ENCODE results near the gene OSBPL1A. TPM values are rescaled to one million over a fixed set of nuclear protein-coding genes. Genes with fewer than 3 reads are reported as not detected.

The OSBPL1A gene
- polyA plus RNA-seq, 2 of the 4 experiments (the other 2 are of a cell fraction), result 10.5 to 22.1 TPM

DNA sequence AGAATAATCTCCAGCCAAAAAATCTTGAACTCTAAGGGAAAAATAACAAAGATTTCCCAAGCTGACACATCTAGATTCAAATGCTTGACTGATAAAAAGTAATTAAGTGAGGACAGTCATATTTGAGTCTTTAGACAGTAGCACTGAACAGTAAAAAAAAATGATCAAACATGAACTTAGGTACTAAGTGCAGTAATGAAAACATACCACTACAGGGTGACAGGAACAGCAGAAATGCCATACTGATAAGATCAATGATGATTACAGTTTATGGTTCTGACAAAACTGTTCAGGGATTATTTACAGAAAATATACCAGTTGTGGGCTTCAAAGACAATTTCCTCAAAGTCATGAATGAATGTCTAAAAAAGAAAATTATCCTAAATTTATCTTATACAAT, 80.3 kb downstream of the OSBPL1A start:
- FAIRE-seq (no peak), ATAC-seq (no peak), DNase-seq (ENCODE audit: low read depth in 1 of 2, low spot score in 1 of 2) (no peak)
- Histone ChIP-seq H3K4me3 (no peak overlapping the region), H3K4me1 (no peaks in the 10 kb centered on the region), H3K4me2 (no peak overlapping the region), H3K27ac (no peak overlapping the region), H3K9me3 (no peaks in the 10 kb centered on the region)
- CTCF ChIA-PET, result no interaction called here
- TF ChIP-seq, protein P1, sequence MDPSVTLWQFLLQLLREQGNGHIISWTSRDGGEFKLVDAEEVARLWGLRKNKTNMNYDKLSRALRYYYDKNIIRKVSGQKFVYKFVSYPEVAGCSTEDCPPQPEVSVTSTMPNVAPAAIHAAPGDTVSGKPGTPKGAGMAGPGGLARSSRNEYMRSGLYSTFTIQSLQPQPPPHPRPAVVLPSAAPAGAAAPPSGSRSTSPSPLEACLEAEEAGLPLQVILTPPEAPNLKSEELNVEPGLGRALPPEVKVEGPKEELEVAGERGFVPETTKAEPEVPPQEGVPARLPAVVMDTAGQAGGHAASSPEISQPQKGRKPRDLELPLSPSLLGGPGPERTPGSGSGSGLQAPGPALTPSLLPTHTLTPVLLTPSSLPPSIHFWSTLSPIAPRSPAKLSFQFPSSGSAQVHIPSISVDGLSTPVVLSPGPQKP (IDR thresholded peaks at IDR 0.05; ENCODE audit: low read depth, low read length), result no peak
- TF ChIP-seq RAD21 (conservative IDR thresholded peaks at IDR 0.05 in 1 of 2, IDR thresholded peaks at IDR 0.05 in 1 of 2), result no peak
- POLR2A ChIA-PET, result no interaction called here

DNA sequence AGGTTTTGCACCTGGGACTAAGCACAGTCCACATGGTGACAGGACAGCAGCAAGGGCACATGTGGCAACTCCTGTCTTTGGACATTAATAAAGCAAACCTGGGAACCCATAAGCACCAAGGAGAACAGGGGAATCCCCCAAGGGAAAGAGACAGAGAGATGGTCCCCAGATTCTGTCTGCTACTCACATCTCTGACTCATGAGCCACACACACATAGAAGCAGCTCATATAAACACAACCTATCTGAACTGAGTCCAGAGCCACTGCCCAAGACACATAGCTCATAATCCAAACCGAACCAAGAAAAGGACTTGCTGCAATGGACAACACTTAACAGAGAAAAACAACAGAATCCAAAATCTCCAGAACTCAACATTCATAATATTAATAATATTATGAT, 82.5 kb downstream of the OSBPL1A start:
- H3K4me1 ChIP-seq, result no peaks in the 10 kb centered on the region
- DNase-seq (ENCODE audit: low read depth in 1 of 2, low spot score in 1 of 2), result no peak
- no peaks in the 10 kb centered on the region for H3K9me3 ChIP-seq
- WGBS (ENCODE audit: missing lambda C conversion rate), result 79% methylated on average over 1 of the region's 1 CpG
- H3K4me3 ChIP-seq, result no peak overlapping the region
- no peak overlapping the region for H3K4me2 ChIP-seq
- FAIRE-seq, result no peak
- TF ChIP-seq, protein P2, sequence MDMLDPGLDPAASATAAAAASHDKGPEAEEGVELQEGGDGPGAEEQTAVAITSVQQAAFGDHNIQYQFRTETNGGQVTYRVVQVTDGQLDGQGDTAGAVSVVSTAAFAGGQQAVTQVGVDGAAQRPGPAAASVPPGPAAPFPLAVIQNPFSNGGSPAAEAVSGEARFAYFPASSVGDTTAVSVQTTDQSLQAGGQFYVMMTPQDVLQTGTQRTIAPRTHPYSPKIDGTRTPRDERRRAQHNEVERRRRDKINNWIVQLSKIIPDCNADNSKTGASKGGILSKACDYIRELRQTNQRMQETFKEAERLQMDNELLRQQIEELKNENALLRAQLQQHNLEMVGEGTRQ (IDR thresholded peaks at IDR 0.05), result no peak
- TF ChIP-seq CTCF (IDR thresholded peaks at IDR 0.05) (no peak), HEYL (CRISPR knock-in tag; IDR thresholded peaks at IDR 0.05) (no peak), HOXB13 (CRISPR knock-in tag; IDR thresholded peaks at IDR 0.05; ENCODE audit: low read depth) (no peak), JUN (IDR thresholded peaks at IDR 0.05) (no peak), NR3C1 (IDR thresholded peaks at IDR 0.05) (no peak), ZNF302 (CRISPR knock-in tag; IDR thresholded peaks at IDR 0.05) (no peak), CEBPB (IDR thresholded peaks at IDR 0.05) (no peak), RCOR1 (IDR thresholded peaks at IDR 0.05; ENCODE audit: low read depth, low read length) (no peak), REST (IDR thresholded peaks at IDR 0.05) (no peak), KDM1A (IDR thresholded peaks at IDR 0.05; ENCODE audit: low read depth) (no peak), ZFP36 (IDR thresholded peaks at IDR 0.05; ENCODE audit: borderline replicate concordance, partially characterized antibody) (no peak), NFE2L2 (conservative IDR thresholded peaks at IDR 0.05; ENCODE audit: low read length) (no peak), TFCP2L1 (CRISPR knock-in tag; IDR thresholded peaks at IDR 0.05) (no peak), CBX2 (IDR thresholded peaks at IDR 0.05; ENCODE audit: borderline replicate concordance, low read depth) (no peak), FOSB (CRISPR knock-in tag; IDR thresholded peaks at IDR 0.05) (no peak), BHLHE40 (IDR thresholded peaks at IDR 0.05; ENCODE audit: low read depth, low read length) (no peak), POLR2AphosphoS2 (conservative IDR thresholded peaks at IDR 0.05; ENCODE audit: low read length) (no peak)
- TF ChIP-seq, protein P3, sequence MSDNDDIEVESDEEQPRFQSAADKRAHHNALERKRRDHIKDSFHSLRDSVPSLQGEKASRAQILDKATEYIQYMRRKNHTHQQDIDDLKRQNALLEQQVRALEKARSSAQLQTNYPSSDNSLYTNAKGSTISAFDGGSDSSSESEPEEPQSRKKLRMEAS (IDR thresholded peaks at IDR 0.05), result no peak
- TF ChIP-seq, protein P1 (IDR thresholded peaks at IDR 0.05; ENCODE audit: low read depth, low read length), result no peak
- H3K27ac ChIP-seq, result no peak overlapping the region
- no peak for ATAC-seq
- ChIA-PET CTCF (interaction anchor here (1.1 kb wide), 1 partner anchor 10 kb away, joined by 3 read pairs; no protein-coding TSS in a partner anchor), POLR2A (no interaction called here)
